GOT3 (cell line): ENCODE results near the gene MYMX.
"Not testable (repeated sequence)": the region's sequence is repeated elsewhere in the genome, so short reads cannot be mapped to it uniquely, and the experiment has no call there.

Source experiments
- DNase-seq: peaks from one replicate; lab custom pipeline; 2025; ENCODE audit warnings: mixed read lengths; lab: John Stamatoyannopoulos, UW

MYMX gene

DNA sequence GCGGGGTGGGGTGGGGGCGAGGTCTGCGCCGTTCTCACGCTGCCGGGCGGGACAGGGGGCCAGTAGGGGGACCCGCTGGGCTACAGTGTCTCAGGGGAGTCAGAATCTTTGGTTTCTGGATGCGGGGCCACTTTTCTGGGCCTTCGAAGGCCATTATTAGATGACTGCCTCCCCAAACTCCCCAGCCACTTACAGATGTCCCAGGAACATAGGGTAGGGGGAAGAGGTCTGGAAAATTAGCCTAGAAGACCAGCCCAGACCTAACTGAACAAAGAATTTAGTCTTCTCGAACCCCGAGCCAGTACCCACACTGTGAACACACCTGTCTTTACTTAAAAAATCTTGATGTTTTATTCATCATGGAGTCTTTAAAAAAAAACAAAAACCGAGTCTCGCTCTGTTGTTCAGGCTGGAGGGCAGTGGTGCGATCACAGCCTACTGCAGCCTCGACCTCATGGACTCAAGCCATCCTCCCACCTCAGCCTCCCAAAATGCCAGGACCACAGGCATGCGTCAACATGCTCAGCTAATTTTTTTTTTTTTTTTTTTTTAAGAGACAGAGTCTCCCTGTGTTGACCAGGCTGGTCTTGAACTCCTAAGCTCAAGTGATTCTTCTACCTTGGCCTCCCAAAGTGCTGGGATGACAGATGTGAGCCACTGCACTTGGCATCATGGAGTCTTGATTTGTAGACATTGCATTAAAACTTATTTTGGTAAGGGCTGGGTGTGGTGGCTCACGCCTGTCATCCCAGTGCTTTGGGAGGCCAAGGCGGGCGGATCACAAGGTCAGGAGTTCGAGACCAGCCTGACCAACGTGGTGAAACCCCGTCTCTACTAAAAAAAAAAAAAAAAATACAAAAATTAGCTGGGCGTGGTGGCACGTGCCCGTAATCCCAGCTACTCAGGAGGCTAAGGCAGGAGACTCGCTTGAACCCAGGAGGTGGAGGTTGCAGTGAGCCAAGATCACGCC is 3.4 kb downstream of the MYMX start:
- no peak for DNase-seq

DNA sequence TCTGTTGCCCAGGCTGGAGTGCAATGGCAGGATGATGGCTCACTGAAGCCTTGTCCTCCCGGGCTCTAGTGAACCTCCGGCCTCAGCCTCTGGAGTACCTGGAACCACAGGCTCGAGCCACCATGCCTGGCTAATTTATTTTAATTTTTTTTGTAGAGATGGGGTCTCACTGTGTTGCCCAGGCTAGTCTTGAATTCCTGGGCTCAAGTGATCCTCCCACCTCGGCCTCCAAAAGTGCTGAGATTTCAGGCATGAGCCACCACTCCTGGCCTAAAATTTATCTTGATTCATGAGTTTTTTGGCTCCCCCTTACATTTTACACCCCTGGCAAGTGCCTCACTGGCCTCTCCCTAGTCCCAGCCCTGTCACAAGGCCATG is 4.2 kb downstream of the MYMX start:
- DNase-seq, result no peak

DNA sequence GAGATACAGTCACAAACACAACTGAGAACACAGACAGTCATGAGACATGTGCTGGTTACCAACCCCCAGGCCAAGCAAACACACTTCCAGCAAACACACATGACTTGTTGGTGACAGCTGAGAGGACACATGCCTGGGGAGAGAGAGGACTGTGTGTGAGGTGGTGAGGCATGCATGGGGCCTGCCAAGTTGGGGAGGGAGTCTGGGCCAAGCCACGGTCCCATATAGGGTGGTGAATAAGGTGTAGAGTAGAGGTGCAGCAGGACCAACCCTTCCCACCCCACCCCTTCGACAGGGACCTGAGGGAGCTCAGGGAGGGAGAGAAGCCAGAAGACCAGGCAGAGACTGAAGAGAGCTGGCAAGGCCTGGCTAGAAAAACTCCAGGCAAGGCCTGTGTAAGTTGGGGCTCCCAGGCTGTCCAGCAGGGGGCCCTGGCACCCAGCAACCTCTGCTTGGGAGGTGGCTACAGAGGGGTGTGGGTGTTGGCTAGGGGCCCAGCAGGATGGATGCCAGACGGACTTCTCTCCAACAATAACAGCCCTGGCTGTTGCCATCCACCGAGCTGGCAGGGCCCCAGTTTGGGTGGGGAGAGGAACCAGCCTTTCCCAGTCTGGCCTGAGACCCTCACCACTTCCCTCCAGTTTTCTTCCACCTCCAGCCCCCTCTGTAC is 4.7 kb downstream of the MYMX start:
- peak; percentile 36 for DNase-seq

DNA sequence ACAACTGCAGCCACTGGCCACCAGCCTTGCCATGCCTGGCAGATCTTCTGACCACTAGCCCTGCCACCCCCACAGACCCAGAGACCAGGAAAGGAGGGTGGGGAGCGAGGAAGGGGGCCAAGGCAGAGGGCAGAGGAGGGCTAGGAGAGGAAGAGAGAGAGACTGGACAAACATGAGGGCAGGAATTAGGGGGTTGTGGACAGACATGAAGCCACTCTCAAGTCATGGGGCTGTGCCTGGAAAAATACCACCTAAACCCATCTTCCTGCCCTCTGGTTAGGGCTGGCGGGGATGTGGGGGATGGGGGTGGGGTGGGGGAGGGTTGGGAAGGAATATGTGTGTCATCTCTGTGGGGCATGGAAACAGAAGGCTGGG is 5.2 kb downstream of the MYMX start:
- no peak for DNase-seq

DNA sequence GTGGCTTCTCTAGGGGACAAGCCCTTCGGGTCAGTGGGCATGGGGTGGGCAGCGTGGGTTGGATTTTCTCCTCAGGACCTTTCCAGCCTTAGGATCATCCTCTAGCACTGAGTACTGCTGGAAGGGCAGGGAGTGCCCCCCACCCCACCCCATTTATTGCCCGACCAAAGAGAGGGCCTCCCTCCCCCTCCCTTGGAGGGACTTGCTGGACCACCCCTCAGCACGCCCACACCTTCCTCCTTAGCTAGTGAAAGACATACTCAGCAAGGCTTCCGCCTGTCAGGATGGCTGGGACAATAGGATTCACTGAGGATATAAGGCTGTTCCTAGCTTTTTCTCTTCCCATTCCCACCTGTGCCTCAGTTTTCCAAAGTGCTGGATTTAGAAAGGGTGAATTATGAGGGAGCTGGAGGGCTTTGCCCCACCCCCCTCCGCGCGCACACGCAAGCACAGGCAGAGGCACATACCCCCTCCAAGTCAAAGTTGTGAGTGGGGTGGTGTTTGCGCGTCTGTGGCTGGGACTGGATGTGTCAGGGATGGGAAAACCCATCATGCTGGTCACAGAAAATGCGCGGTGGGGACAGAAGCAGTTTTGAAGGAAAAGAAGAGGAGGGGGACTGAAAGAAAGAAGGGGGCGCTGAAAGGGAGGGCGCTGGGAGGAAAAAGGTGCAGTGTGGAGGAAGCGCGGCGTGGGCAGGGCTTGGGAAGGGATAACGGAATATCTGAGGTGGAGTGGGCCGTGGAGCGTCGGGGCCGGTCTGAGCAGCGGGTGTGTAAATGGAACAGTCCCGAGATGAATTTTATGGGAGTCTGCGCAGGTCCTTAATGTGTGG is 6.0 kb downstream of the MYMX start:
- DNase-seq, result no peak

DNA sequence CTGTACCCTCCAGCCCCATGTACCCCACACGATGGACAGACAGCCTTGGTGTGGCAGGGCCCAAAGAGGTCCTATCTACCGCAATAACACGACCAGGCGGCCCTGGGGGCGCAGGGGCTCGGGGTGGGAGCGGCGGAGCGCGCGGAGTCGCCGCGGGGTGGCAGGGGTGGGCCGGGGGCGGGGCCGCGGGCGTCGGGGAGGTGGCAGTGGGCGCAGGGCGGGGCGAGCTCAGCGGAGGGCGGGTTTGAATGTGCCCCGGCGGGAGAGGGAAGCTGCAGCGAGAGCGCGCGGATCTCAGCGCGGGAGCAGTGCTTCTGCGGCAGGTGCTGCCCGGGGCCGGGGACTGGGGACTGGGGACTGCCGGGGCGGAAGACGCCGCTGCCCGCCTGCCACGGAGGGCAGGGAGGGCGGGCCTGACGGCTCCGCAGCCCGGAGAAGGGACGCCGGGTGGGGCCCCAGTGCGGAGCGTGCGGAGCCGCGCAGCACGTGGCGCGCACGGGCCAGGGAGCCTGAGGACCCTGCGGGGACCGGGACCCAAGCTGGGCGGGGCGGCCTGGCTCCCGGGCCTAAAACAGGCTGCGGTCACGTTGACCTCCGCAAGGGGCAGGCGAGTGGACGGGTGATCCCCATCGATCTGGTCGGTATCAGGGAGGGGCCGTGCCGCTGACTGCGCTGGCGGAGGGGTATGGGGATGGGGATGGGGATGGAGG is 6.7 kb downstream of the MYMX start, which contains the start of gene SLC29A1:
TSS of gene SLC29A1 (plus strand) at position 277 of the 710 bp plus-strand sequence. CDS start 3,719 bp downstream, outside the sequence.
- DNase-seq, result no peak

DNA sequence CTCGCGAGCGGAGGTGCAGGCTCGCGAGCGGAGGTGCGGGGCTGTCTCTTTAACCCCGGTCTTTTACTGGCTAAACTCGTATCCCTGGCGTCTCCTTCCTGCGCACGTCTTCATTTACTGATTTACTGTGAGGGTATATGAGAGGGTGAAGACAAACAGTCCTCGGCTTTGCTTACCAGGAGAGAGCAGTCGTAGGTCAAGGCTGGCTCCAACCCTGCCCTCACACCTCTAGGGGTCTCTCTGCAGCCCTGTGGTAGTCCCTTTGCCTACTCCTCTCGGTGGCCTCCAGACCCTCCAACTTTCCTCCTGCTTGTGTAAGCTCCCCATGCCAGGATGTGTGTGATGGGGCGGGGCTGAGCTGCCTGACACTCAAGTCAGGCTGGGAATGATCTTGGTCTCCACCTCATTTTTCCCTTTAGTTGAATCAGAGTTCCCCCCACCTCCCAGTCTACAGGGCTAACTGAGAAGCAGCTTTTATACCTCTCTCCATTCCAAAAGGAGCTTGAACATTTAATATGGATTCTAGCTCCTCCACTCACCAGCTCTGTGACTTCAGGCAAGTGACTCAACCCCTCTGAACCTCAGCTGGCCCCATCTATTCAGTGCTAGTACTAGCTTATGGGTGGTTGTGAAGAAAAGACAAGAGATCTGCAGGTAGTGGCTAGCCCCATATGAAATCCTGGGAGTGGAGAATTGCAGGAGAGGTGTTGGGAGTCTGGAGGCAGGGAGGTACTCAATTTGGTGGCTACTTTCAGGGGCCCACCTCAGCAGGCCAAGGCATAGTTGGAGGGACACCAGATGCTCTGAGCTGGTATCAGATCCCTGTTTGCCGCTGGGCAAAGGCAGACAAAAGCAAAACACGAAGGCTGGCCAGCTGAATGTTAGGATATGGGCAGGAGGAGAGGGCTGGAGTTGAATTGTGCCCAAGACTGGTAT is 7.6 kb downstream of the MYMX start:
- DNase-seq, result no peak

DNA sequence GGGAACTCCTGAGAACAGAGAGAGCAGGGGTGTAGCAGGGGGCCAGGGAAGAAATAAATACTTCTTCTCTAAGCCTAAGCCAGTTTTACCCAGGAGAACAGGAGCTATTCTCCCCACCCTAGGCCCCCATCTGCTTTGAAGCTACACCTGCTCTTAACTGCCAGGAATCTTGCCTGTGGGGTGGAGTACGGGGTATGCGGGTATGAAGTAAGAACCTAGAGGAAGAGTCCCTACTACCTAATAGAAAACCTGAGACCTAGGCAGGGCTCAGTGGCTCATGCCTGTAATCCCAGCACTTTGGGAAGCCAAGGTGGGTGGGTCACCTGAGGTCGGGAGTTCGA is 8.2 kb downstream of the MYMX start:
- DNase-seq, result no peak

DNA sequence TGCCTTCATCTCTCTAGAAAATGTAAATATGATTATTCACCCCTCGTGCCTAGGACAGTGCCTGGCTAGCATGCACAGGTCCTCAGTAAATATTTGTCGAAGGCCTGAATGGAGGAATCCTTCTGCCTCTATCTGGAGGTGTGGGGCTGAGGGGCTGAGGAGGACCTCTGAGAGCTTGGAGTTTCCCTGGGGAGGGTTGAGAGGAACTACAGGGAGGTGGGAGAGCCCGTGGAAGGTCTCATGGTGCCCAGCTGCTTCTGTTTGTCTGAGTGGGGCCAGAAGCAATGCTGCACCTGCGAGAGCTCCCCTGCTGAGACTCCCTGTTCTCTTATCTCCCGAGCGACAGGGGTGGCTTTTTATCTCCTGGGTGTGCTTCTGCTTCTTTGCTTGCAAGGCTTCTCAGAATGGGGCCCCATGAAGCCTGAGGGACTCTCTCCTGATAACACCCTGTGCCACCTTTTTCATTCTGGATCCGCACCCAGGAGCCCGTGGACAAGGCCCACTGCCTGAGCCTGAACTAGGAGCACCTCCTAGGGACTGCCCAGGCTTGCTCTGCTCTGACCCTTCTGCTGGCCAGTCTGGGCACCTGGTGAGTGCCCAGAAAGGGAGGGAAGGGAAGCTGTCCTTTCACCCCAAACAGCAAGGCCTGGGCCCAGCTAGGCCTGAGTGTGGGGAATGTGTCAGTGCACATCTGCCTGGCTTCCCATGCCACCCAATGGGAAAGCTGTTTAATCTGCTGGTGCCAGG is 9.0 kb downstream of the MYMX start:
- no peak for DNase-seq

DNA sequence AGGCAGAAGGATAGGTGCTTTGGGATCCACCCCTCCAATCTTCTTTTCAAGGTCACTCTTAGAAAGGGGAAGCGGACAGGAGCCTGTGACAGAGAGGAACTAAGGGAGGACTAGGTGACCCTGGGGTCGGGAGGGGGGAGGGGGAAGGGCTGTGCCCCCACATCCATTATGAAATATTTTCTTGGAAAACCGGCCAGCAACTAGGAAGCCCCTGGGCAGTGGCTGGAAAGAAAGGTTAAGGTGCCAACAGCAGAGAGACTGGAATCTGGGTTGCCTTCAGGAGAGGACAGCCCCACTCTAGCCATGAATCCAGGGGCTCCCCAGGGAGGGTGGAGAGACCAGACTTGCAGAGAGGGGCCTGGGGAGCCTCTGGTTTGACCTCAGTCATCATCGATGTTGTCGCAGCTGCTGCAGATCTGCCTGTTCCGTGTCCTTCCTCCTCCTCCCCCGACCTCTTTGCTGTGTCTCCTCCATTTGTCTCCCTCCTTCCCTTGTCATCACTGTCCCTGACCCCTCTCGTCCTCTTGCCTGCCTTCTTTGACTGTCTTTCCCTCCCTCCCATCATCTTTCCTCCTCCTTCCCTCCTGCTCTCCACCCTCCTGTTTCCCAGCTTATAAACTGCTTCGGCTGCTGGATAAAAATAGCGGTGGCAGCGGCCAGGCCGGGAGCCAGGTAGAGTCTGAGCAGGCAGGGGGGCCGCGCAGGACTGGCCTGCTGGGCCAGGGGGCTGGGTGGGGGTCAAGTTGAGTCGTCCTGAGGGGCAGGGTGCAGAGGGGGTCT is 9.8 kb downstream of the MYMX start:
- DNase-seq, result no peak

DNA sequence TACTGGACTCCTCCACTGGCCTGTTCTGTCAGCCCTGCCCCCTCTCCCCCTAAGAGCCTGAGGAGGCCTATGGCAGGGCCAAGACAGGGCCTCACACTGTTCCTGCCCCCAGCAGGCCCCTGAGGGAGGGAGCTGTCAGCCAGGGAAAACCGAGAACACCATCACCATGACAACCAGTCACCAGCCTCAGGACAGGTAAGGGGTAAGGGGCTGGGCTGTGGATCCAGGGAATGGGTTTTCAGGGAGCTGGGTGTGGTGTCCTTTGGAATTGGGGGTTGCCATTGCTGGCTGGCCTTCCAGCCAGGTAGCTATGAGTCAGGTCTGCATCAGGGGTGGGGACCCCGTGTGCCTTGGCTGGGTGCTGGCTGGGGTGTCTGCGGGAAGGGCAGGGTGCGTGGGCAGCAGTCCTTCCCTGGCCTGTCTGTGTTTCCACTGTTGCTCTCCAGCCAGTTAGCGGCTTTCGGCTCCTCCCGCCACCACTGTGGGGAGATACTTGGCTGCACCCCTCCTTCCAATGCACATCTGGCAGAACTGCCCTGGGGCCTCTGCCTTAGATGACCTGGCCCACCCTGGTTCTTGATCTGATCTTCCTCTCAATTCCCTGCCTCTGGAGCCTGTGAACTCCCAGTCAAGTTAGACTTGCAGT is 10.5 kb downstream of the MYMX start:
- no peak for DNase-seq

DNA sequence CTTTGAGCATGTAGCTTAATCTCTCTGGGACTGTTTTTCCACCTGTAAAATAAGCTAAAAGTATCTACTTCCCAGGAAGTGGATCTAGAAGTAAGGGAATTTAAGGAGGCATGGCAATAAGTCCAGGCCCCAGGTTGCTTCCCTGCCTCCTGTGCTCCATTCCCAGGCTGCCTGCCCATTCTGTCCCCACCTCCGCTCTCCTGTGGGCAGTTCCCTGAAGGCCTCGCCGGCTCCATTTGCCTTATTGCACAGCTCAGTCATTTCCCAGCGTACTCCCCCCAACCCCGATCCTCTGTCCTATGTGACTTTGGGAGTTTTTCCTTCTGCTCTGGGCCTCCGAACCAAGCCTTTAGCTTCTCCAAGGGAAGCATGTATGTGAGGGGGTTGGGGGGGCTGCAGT is 11.3 kb downstream of the MYMX start:
- DNase-seq, result no peak

DNA sequence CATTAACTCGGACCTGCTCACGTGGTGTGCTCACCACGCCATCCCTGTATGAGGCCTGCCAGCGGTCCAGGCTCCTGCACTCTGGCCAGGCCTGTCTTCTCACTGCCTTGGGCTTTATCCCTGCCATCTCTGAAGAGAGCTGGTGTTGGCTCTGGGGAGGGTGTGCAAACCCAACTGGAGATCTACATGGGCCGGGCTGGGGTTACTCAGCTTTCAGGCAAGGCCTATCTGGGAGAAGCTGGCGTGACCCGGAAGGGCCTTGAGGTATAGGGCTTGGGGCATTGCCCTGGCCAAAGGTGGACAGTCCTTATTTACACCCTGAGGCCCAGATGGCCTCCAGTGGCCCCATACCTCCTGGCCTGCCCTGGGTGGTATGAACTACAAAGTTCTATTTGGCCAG is 11.7 kb downstream of the MYMX start:
- no peak for DNase-seq

DNA sequence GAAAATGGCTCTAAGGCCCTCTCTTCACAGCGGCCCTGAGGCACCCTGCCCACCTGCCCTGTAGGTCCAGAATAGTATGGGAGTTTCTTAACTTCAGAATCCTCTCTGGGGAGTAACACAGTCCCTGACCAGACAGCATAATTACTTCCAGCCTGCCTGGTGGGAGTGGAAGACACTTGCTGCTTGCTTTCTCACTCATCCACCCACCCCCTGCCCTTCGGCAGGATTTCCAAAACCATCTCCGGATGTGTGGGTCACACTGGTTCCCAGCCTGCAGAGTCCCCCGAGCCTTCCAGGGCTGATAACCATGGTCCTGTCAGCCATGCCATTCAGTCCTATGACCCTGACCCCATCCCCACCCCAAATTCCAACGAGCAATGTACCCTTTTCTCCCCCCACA is 12.1 kb downstream of the MYMX start:
- no peak for DNase-seq

DNA sequence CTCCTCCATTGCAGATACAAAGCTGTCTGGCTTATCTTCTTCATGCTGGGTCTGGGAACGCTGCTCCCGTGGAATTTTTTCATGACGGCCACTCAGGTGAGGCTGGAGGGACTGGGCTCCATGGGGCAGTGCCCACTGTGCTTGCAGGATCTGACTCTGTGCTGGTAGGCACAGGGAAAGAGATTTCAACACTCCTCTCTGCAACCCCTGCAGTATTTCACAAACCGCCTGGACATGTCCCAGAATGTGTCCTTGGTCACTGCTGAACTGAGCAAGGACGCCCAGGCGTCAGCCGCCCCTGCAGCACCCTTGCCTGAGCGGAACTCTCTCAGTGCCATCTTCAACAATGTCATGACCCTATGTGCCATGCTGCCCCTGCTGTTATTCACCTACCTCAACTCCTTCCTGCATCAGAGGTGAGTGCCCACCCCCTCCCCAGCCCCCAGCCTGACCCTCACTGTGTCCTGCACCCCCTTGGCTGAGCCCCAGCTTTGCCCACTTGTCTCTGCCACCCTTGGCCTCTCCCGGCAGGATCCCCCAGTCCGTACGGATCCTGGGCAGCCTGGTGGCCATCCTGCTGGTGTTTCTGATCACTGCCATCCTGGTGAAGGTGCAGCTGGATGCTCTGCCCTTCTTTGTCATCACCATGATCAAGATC is 12.8 kb downstream of the MYMX start:
- DNase-seq, result no peak

DNA sequence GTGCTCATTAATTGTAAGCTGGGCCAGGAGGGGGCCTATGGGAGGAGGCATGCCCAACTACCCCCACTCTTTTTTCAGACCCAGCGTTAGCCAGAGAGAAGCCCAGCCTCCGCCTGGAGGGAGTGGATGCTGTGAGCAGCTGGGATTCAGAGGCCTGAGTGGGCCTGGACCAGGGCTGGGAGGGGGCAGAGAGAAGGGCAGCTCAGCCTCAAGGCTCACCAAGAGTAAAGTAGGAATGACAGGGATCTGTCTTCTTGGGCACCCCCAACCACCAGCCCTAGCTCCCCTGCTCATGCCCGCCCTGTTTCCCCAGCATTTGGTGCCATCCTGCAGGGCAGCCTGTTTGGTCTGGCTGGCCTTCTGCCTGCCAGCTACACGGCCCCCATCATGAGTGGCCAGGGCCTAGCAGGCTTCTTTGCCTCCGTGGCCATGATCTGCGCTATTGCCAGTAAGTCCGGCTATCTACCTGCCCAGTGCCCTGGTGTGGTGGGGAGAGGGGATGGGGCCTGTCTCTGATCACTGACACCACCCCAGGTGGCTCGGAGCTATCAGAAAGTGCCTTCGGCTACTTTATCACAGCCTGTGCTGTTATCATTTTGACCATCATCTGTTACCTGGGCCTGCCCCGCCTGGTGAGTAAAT is 13.4 kb downstream of the MYMX start:
- DNase-seq, result no peak

DNA sequence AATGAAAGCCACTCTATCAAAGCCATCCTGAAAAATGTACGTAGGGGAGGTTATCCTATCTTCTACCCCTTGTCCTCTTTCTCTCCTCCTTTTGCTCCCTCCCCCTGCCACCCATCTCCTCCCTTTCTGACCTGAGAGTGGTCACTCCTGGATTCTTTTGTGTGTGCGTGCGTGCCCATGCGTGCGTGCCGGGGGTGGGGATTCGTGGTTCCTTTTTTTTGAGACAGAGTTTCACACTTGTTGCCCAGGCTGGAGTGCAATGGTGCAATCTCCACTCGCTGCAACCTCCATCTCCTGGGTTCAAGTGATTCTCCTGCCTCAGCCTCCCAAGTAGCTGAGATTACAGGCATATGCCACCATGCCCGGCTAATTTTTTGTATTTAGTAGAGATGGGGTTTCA is 14.7 kb downstream of the MYMX start:
- not testable (repeated sequence) for DNase-seq
